SK-N-SH (cell line): ENCODE data around the gene CMTM1.

Experiments
- CTCF ChIP-seq: fragments of 200-600 bp; sonication (generic); IDR thresholded peaks from 2 replicates; pipeline ENCODE4 v1.6.1; 2017; ENCODE audit warnings: antibody characterized with exemption, mild to moderate bottlenecking, moderate library complexity
- EP300 ChIP-seq, 2 experiments: IDR thresholded peaks; 2 replicates each; pipeline versions ENCODE4 v1.4.0 to v1.6.1; 2012; ENCODE audit warnings: borderline replicate concordance in 1 of 2, low read depth in 1 of 2, low read length in 1 of 2
- EZH2phosphoT487 ChIP-seq: fragments of 200-600 bp; sonication (generic); IDR thresholded peaks from 2 replicates; pipeline ENCODE4 v1.6.1; 2017; ENCODE audit warnings: low read depth, mixed run types, mild to moderate bottlenecking, antibody characterized with exemption, moderate library complexity, borderline replicate concordance
- FOXJ3 ChIP-seq: sonication (generic); formaldehyde crosslinking; IDR thresholded peaks from 2 replicates; pipeline ENCODE4 v1.5.1; 2020; ENCODE audit warnings: mild to moderate bottlenecking, missing genetic modification reagents
- POLR2AphosphoS5 ChIP-seq: IDR thresholded peaks from 2 replicates; pipeline ENCODE4 v1.6.1; 2012; ENCODE audit warnings: low read depth, low read length
- RAD21 ChIP-seq: IDR thresholded peaks from 2 replicates; pipeline ENCODE4 v1.6.1; 2012; ENCODE audit warnings: mild to moderate bottlenecking, low read length
- RCOR1 ChIP-seq: fragments of 150-350 bp; IDR thresholded peaks from 2 replicates; pipeline ENCODE4 v1.6.1; 2017; ENCODE audit warnings: antibody characterized with exemption, low read length
- RXRA ChIP-seq: IDR thresholded peaks from 2 replicates; pipeline ENCODE4 v1.4.0; 2012; ENCODE audit warnings: low read depth, mild to moderate bottlenecking, borderline replicate concordance
- SIN3A ChIP-seq: IDR thresholded peaks from 2 replicates; pipeline ENCODE4 v1.6.1; 2012; ENCODE audit warnings: low read depth, mild to moderate bottlenecking, low read length, moderate library complexity, borderline replicate concordance
- TAF1 ChIP-seq: IDR thresholded peaks from 2 replicates; pipeline ENCODE4 v1.6.1; 2012; ENCODE audit warnings: low read depth, mild to moderate bottlenecking, low read length, moderate library complexity, borderline replicate concordance
- TEAD4 ChIP-seq: IDR thresholded peaks from 2 replicates; pipeline ENCODE4 v1.4.0; 2012; ENCODE audit warnings: mild to moderate bottlenecking, borderline replicate concordance; ENCODE audit not compliant: insufficient read depth
- USF1 ChIP-seq: IDR thresholded peaks from 2 replicates; pipeline ENCODE4 v1.4.0; 2012; ENCODE audit warnings: low read depth, borderline replicate concordance
- USF2 ChIP-seq: fragments of 150-350 bp; IDR thresholded peaks from 2 replicates; pipeline ENCODE4 v1.6.1; 2017; ENCODE audit warnings: antibody characterized with exemption, low read length, low read depth, borderline replicate concordance

GRCh38 chr16:66591018-66591417, 24.8 kb downstream of the CMTM1 start:
- no peak for TF ChIP-seq RXRA
- TF ChIP-seq TAF1: no peak
- TF ChIP-seq EZH2phosphoT487: no peak
- TF ChIP-seq USF1: no peak
- TF ChIP-seq CTCF: no peak
- no peak for TF ChIP-seq RCOR1
- no peak for TF ChIP-seq POLR2AphosphoS5
- no peak for TF ChIP-seq EP300 (IDR thresholded peaks at IDR 0.05; ENCODE audit: borderline replicate concordance in 1 of 2, low read depth in 1 of 2, low read length in 1 of 2)
- TF ChIP-seq FOXJ3 (CRISPR knock-in tag): no peak
- TF ChIP-seq SIN3A: no peak
- no peak for TF ChIP-seq USF2
- TF ChIP-seq RAD21: no peak
- TF ChIP-seq TEAD4: no peak
